NOMO-1 treated with DMSO at 0.1 percent for 48 hours (cell line): ENCODE results near the gene MTCH1.
"Not testable (repeated sequence)": the region's sequence is repeated elsewhere in the genome, so short reads cannot be mapped to it uniquely, and the experiment has no call there.

Experiments used
- DNase-seq: peaks from one replicate; lab custom pipeline; 2025; ENCODE audit not compliant: unreplicated experiment; lab: John Stamatoyannopoulos, UW

Gene MTCH1

GRCh38 chr6:36999061-36999750, 13.2 kb upstream of the MTCH1 start:
- DNase-seq = no peak

DNA sequence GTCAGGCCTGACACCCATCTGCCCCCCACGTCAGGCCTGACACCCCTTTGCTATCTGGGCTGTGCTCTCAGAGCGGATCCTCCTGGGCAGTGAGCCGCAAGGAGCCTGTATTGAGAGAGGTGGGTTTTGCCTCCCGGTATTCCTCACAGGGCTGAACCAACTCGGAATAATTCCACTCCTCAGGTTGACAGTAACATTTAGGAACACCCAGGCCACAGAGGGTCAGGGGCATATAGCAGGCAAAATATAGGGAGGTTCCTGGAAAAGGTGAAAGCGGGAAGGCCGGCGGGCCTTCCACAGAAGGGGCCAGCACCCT, 12.7 kb upstream of the MTCH1 start:
- no peak for DNase-seq

DNA sequence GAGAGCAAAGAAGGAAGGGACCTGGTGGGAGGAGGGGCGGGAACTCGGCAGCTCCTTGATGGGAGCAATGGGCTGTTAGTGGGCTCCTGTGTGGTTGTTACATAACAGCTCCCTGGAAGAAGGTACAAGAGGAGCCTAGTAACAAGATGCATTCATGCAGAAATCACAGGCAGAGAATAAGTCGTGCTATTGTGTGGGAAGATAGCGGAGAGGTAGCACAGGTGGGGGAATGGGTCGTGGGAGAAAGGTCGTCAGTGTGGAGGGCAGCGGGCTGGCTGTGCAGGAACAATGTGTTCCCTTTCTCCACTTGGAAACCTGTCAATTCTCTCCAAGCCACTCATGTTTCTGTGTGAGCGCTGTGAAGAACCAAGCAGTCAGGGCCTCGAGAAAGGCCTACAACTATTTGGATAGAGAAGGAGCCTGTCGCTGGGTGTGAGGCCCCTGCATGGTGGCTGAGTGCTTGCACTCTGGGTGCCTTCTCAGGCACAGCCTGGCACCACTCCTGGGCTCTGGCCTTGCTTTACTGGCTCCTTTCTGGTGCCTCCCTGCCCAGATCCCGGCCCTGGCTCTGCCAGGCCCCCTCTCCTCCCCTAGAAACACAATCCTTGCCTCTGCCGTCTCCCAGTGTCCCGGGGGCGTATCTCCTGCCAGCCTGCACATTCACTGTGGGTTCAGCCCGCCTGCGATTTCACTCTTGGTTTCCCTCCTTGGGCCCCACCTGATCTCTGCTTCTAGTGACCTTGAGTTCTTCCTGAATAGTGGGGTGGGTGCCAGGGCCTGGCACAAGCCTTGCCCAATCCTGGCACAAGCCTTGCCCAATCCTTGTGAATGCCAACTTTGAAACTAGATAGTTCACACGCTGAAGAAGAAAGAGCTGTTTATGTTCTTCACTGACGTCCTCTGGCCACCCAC, 12.1 kb upstream of the MTCH1 start:
- no peak for DNase-seq

GRCh38 chr6:36990401-36990800, 4.4 kb upstream of the MTCH1 start:
- DNase-seq = not testable (repeated sequence)

GRCh38 chr6:36989264-36989663, 3.3 kb upstream of the MTCH1 start:
- DNase-seq = no peak

- DNase-seq = peak; percentile 49
These were observed 680 bp upstream of the MTCH1 start for GRCh38 chr6:36986704-36987047.

DNA sequence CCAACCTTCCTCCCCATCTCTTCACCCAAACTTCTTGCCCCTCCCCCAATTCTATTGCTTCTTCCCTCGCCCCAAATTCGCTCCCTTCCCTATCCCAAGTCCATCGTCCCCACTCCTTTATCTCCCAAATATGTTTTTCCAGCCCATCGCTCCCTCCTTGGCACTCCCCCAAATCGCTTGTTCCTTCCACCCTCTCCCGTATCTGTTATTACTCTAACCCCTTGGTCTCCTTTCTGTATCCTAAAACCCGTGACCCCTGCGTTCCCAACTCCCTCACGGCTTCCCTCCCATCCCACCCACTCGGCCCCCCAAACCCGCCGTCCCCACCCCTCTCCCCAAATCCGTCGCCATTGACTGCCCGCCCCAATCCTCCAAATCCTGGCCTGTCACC, 584 bp downstream of the MTCH1 start:
- no peak for DNase-seq

DNA sequence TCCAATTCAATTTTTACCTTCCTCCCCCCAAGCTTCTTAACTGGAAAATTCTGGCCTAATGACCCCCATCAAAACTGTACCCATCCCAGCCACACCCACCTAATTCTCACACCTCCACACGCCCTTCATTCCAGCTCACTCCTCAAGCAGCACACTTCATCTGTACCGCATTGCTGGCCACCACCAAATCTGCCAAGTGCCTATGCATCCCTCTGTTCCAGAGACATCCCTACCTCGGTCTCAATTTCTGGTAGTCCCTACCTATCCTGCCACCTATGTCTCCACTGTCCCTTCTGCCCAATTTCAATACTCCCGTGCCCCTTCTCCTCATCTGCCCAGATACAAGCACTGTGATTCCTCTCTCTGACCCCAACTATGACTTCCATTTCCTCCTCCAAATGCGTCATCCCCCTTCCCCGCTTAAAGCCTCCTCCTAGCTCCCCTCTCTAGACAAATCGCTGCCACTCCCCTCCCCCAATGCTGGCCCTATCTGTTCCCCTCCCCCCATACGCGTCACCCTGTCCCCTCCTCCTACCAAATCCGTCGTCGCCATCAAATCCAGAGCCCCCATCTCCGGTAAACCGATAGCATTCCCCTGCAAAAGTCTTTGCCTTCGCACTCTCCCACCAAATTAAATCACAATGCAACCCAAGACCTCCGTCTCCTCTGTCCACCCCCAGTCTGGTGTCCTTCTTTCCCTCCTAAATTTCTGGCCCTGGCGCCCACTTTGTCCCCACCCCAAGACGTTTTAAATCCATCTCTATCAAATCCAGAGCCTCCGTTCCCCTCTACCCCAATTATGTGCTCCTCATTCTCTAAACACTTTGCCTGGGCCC, 1.2 kb downstream of the MTCH1 start:
- DNase-seq = peak; percentile 42

DNA sequence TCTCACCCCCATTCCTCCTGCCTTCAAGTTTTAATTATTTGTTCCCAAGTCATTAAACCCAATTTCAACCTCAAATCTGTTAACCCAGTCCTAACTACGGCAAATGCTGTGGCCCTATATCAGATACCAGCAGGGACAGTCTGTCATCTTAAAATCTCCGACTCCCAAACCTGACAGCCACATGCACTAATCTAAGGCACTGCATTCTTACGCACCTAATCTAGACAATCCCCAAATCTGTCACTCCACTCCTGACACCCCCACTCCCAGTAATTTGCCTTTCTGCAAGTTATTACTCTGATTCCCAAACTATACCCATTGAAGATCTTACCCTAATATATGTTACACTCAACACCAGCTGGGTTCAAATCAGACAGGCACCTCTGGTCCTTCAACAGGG, 2.5 kb downstream of the MTCH1 start:
- DNase-seq = no peak

GRCh38 chr6:36980876-36981619, 4.9 kb downstream of the MTCH1 start:
- no peak for DNase-seq

GRCh38 chr6:36980129-36980528, 5.9 kb downstream of the MTCH1 start:
- DNase-seq = no peak

GRCh38 chr6:36979347-36979742, 6.7 kb downstream of the MTCH1 start:
- no peak for DNase-seq

- no peak for DNase-seq
These were observed 7.3 kb downstream of the MTCH1 start for GRCh38 chr6:36978421-36979346.

GRCh38 chr6:36977470-36977941, 8.5 kb downstream of the MTCH1 start:
- DNase-seq = no peak

DNA sequence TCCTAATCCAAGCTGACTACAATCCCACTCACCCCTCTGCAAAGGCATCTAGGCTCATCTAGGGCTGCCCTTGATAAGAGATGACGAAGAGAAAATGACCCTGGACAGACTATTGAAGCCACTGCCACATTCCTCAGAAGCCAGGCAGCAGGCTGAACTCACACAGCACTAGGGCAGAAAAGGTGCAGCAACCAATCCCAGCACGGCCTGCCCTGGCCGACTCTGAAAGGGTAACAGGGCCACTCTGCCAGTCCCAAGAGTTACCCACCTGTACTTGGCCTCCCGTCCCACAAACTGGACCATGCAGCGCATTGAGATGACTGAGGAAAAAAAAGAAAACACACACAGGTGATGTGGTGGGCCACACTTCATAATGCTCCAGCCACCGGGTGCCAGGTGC, 9.1 kb downstream of the MTCH1 start:
- no peak for DNase-seq

- no peak for DNase-seq
These were observed 9.5 kb downstream of the MTCH1 start for GRCh38 chr6:36976509-36976908.

DNA sequence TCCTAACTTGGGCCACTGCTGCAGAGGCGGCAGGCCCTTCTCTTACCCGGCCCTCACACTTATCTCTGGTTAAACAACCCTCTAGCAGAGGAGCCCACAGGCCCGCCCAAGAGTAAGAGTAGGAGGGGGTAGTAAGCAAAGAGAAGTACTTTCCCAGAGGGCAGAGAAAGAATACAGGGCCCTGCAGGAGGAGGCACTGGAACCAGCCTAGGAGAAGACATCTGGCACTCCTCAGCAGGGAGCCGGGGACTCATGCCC, 10.1 kb downstream of the MTCH1 start:
- no peak for DNase-seq

DNA sequence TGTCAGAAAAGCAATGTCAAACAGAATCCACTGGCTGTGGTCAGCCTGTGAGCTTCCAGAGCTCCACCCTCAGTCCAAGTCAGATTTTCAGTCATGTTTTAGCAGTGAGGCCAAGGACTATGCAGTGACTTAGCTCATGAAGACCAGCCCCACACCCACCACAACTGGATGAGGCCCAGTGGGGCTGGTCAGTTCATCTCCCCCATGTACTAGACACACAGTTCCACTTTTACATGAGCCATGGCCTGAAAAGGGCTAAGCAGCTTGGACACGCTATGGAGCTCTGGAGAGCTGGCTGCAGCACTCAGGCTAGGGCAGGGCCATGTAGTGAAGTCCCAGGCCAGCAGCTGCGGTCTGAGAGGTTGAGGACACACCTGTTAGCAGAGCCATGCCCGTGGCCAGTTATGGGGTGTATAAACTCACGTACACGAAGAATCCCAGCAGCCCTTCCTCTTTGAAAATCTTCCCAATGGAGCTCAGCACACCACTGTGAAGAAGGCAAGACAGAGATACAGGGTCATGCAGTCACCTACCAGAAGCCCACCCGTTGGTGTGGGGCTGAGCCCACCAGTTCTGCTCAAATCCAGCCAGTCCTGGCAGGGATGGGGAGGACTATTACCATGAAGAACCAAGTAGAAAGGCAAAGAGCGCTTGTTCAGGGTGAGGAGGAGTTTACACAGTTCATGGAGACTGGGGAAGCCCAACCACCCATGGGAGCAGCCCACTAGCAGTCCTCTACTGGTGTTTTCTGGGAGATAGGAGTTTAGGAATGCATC, 10.6 kb downstream of the MTCH1 start:
- no peak for DNase-seq

- DNase-seq = no peak
These were observed 12.3 kb downstream of the MTCH1 start for GRCh38 chr6:36973647-36974046.
